Glutamatergic neuron (in vitro differentiated cells): ENCODE results near the gene MCTP1. TPM values are rescaled to one million over a fixed set of nuclear protein-coding genes. Genes with fewer than 3 reads are reported as not detected.

Experiments
- DNase-seq: peaks from one replicate; pipeline ENCODE4 v3.0.0; 2022
- H3K27ac Mint-ChIP-seq: one replicate; pipeline ENCODE4 v1.8.0; 2020; ENCODE audit warnings: mild to moderate bottlenecking, mixed read lengths, inconsistent platforms; ENCODE audit not compliant: unreplicated experiment
- H3K27me3 Mint-ChIP-seq: one replicate; pipeline ENCODE4 v1.8.0; 2020; ENCODE audit warnings: mild to moderate bottlenecking, moderate library complexity, mixed read lengths, inconsistent platforms; ENCODE audit not compliant: unreplicated experiment
- H3K36me3 Mint-ChIP-seq: one replicate; pipeline ENCODE4 v1.8.0; 2020; ENCODE audit warnings: mild to moderate bottlenecking, mixed read lengths, inconsistent platforms; ENCODE audit not compliant: unreplicated experiment
- H3K4me1 Mint-ChIP-seq: one replicate; pipeline ENCODE4 v1.8.0; 2020; ENCODE audit warnings: mild to moderate bottlenecking, low read depth, mixed read lengths, inconsistent platforms; ENCODE audit not compliant: unreplicated experiment
- H3K4me3 Mint-ChIP-seq: one replicate; pipeline ENCODE4 v1.8.0; 2020; ENCODE audit warnings: mild to moderate bottlenecking, mixed read lengths, inconsistent platforms; ENCODE audit not compliant: unreplicated experiment
- H3K9me3 Mint-ChIP-seq: one replicate; pipeline ENCODE4 v1.8.0; 2020; ENCODE audit warnings: mild to moderate bottlenecking, moderate library complexity, mixed read lengths, inconsistent platforms; ENCODE audit not compliant: unreplicated experiment
- total RNA-seq: library from RNA; stranded (reverse); fragmentation: NEBNext Ultra II Directional; extraction: Animal tissue kit (Norgen Biotek cat#: 25700); gene quantifications from one replicate; pipeline ENCODE4 v1.2.1, GENCODE V29; 2021; ENCODE audit not compliant: unreplicated experiment
- TF ChIP-seq, protein P1 (sequence below): fragments of 200-600 bp; sonication (generic); IDR thresholded peaks from one replicate; pipeline ENCODE4 v1.5.0; 2021; ENCODE audit not compliant: partially characterized antibody, unreplicated experiment

The MCTP1 gene
- total RNA-seq, 1 donor from 2014 or later, result 1.7 TPM

DNA sequence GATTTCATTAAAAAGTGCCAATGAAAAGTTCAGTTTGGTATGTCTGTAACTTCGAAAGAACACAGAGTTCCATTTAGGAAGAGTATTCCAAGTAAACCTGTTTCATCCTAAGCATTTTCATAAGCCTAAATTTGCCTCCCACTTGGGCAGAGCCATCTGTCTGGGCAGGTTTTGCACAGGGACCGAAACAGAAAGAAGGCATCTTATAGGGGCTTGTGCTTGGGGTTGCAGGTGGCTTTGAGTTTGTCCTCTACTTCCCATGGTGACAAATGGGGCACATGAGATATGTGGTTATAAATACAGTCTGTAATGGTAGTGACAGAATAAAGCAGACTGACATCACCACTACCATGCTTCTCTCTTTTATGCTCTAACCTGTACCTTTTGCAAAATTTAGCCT lies 63.7 kb downstream of the MCTP1 start:
- Mint-ChIP-seq H3K27me3 (no peaks in the 10 kb centered on the region), H3K9me3 (no peaks in the 10 kb centered on the region)

DNA sequence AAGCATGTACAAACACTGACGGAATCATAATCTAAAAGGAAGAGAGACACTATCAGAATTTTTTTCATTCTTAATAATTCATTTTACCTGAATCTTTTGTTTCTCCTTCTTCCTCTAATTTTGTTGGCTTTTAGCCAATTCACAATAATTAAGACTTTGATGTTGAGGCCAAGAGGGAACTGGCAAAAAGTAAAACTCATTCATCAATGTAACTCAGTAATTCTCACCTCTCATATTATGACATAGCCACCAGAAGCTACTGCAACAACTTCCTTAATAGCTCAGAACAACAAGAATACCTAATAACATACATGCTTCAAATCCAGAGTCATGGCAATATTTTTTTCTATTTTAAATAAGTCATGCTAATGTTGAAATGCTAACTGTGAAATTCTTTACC lies 64.5 kb downstream of the MCTP1 start:
- Mint-ChIP-seq H3K4me3 (no peak overlapping the region), H3K9me3 (no peaks in the 10 kb centered on the region), H3K4me1 (peaks cover 9% of the 10 kb centered on the region), H3K36me3 (no peaks in the 10 kb centered on the region), H3K27me3 (no peaks in the 10 kb centered on the region), H3K27ac (no peak overlapping the region)
- no peak for DNase-seq
- TF ChIP-seq, protein P1, sequence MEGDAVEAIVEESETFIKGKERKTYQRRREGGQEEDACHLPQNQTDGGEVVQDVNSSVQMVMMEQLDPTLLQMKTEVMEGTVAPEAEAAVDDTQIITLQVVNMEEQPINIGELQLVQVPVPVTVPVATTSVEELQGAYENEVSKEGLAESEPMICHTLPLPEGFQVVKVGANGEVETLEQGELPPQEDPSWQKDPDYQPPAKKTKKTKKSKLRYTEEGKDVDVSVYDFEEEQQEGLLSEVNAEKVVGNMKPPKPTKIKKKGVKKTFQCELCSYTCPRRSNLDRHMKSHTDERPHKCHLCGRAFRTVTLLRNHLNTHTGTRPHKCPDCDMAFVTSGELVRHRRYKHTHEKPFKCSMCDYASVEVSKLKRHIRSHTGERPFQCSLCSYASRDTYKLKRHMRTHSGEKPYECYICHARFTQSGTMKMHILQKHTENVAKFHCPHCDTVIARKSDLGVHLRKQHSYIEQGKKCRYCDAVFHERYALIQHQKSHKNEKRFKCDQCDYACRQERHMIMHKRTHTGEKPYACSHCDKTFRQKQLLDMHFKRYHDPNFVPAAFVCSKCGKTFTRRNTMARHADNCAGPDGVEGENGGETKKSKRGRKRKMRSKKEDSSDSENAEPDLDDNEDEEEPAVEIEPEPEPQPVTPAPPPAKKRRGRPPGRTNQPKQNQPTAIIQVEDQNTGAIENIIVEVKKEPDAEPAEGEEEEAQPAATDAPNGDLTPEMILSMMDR, result no peak

More for the DNA sequence above, 63.7 kb downstream of the MCTP1 start:
- Mint-ChIP-seq H3K4me3 (no peak overlapping the region), H3K4me1 (peaks cover 9% of the 10 kb centered on the region), H3K27ac (no peak overlapping the region), H3K36me3 (no peaks in the 10 kb centered on the region)
- DNase-seq, result no peak
- TF ChIP-seq, protein P1, result no peak

- H3K27ac Mint-ChIP-seq, result no peak overlapping the region
- H3K4me1 Mint-ChIP-seq, result peaks cover 9% of the 10 kb centered on the region
- no peaks in the 10 kb centered on the region for H3K9me3 Mint-ChIP-seq
- DNase-seq, result no peak
- H3K4me3 Mint-ChIP-seq, result no peak overlapping the region
- H3K36me3 Mint-ChIP-seq, result no peaks in the 10 kb centered on the region
- no peaks in the 10 kb centered on the region for H3K27me3 Mint-ChIP-seq
- TF ChIP-seq, protein P1, result no peak
Measured at GRCh38 chr5:95219411-95219810, 65.5 kb downstream of the MCTP1 start.

- Mint-ChIP-seq H3K27me3 (no peaks in the 10 kb centered on the region), H3K9me3 (no peaks in the 10 kb centered on the region), H3K4me3 (no peak overlapping the region), H3K27ac (no peak overlapping the region), H3K4me1 (peaks cover 9% of the 10 kb centered on the region), H3K36me3 (no peaks in the 10 kb centered on the region)
- TF ChIP-seq, protein P1, result no peak
- DNase-seq, result no peak
Measured at GRCh38 chr5:95217881-95218280, 67.0 kb downstream of the MCTP1 start.

- no peaks in the 10 kb centered on the region for H3K27me3 Mint-ChIP-seq
- DNase-seq, result no peak
Measured at GRCh38 chr5:95217351-95217750, 67.5 kb downstream of the MCTP1 start.

More at GRCh38 chr5:95217351-95217750, 67.5 kb downstream of the MCTP1 start:
- no peak overlapping the region for H3K27ac Mint-ChIP-seq
- TF ChIP-seq, protein P1, result no peak
- H3K9me3 Mint-ChIP-seq, result no peaks in the 10 kb centered on the region
- no peaks in the 10 kb centered on the region for H3K36me3 Mint-ChIP-seq
- peaks cover 9% of the 10 kb centered on the region for H3K4me1 Mint-ChIP-seq
- no peak overlapping the region for H3K4me3 Mint-ChIP-seq
